Measurements from ENCODE around the gene FMN1.

DNA sequence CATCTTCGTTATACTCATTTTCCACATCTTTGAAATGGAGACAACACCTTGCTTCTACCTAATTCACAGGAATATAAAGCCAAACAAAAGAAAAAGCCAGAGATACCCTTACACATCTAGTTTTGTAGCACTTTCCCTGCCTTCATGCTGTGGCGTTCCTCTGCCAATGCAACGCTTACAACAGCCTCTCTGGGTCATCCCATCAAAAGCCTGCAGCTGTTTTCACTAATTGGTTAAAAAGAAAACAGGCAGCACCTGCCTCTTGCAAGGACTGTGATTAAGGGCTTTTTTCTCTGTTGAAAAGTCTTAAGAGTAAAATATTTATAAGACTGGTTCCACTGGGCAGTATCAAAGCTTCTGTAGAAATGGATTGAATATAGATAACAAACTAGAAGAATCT lies 120.3 kb downstream of the FMN1 start:
- TF ChIP-seq CREB1 (CRISPR knock-in tag; IDR thresholded peaks at IDR 0.05) (no peak), TP53 (CRISPR knock-in tag; IDR thresholded peaks at IDR 0.05) (no peak), JUN (CRISPR knock-in tag; IDR thresholded peaks at IDR 0.05) (no peak), USF1 (CRISPR knock-in tag; IDR thresholded peaks at IDR 0.05) (no peak), ATF1 (CRISPR knock-in tag; IDR thresholded peaks at IDR 0.05) (no peak), HMGXB4 (CRISPR knock-in tag; IDR thresholded peaks at IDR 0.05) (no peak), IRF2 (CRISPR knock-in tag; IDR thresholded peaks at IDR 0.05; ENCODE audit: borderline replicate concordance, low read depth) (no peak), GABPB1 (CRISPR knock-in tag; IDR thresholded peaks at IDR 0.05) (no peak), NFYB (CRISPR knock-in tag; conservative IDR thresholded peaks at IDR 0.05; ENCODE audit: low read depth) (no peak)
- TF ChIP-seq, protein P1, sequence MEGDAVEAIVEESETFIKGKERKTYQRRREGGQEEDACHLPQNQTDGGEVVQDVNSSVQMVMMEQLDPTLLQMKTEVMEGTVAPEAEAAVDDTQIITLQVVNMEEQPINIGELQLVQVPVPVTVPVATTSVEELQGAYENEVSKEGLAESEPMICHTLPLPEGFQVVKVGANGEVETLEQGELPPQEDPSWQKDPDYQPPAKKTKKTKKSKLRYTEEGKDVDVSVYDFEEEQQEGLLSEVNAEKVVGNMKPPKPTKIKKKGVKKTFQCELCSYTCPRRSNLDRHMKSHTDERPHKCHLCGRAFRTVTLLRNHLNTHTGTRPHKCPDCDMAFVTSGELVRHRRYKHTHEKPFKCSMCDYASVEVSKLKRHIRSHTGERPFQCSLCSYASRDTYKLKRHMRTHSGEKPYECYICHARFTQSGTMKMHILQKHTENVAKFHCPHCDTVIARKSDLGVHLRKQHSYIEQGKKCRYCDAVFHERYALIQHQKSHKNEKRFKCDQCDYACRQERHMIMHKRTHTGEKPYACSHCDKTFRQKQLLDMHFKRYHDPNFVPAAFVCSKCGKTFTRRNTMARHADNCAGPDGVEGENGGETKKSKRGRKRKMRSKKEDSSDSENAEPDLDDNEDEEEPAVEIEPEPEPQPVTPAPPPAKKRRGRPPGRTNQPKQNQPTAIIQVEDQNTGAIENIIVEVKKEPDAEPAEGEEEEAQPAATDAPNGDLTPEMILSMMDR (IDR thresholded peaks at IDR 0.05) = no peak
- TF ChIP-seq, protein P2, sequence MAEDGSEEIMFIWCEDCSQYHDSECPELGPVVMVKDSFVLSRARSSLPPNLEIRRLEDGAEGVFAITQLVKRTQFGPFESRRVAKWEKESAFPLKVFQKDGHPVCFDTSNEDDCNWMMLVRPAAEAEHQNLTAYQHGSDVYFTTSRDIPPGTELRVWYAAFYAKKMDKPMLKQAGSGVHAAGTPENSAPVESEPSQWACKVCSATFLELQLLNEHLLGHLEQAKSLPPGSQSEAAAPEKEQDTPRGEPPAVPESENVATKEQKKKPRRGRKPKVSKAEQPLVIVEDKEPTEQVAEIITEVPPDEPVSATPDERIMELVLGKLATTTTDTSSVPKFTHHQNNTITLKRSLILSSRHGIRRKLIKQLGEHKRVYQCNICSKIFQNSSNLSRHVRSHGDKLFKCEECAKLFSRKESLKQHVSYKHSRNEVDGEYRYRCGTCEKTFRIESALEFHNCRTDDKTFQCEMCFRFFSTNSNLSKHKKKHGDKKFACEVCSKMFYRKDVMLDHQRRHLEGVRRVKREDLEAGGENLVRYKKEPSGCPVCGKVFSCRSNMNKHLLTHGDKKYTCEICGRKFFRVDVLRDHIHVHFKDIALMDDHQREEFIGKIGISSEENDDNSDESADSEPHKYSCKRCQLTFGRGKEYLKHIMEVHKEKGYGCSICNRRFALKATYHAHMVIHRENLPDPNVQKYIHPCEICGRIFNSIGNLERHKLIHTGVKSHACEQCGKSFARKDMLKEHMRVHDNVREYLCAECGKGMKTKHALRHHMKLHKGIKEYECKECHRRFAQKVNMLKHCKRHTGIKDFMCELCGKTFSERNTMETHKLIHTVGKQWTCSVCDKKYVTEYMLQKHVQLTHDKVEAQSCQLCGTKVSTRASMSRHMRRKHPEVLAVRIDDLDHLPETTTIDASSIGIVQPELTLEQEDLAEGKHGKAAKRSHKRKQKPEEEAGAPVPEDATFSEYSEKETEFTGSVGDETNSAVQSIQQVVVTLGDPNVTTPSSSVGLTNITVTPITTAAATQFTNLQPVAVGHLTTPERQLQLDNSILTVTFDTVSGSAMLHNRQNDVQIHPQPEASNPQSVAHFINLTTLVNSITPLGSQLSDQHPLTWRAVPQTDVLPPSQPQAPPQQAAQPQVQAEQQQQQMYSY (CRISPR knock-in tag; IDR thresholded peaks at IDR 0.05) = no peak
- TF ChIP-seq, protein P3, sequence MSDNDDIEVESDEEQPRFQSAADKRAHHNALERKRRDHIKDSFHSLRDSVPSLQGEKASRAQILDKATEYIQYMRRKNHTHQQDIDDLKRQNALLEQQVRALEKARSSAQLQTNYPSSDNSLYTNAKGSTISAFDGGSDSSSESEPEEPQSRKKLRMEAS (CRISPR knock-in tag; IDR thresholded peaks at IDR 0.05) = no peak
- TF ChIP-seq, protein P4, sequence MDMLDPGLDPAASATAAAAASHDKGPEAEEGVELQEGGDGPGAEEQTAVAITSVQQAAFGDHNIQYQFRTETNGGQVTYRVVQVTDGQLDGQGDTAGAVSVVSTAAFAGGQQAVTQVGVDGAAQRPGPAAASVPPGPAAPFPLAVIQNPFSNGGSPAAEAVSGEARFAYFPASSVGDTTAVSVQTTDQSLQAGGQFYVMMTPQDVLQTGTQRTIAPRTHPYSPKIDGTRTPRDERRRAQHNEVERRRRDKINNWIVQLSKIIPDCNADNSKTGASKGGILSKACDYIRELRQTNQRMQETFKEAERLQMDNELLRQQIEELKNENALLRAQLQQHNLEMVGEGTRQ (CRISPR knock-in tag; IDR thresholded peaks at IDR 0.05) = no peak
